ENCODE data around the gene IGF1R.

The IGF1R gene

DNA sequence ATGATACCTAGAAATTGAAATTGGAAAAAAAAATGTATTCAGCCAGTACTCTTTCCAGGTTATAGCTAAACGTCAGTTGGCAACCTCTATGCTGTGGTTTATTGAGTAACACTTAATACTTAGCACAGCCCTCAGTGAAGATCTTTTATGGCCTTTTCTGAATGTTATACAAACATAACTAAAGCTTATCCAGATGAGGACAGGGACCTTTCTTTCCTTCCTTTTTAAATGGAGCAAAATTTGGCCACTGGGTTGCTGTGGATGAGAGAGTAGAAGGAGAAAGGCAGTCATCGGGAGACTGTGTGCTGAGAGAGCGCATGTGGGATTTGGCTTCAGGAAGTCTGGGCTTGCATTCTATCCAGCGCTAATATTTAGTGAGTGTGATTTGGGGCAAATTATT, 36.1 kb downstream of the IGF1R start:
- no peak overlapping the region for H3K4me3 ChIP-seq (ENCODE audit: low read depth in 1 of 2, low read length in 2 of 2)
- no peaks in the 10 kb centered on the region for H3K27me3 ChIP-seq (ENCODE audit: control insufficient read depth in 1 of 2, insufficient read depth in 2 of 2, low read length in 2 of 2)
- no peaks in the 10 kb centered on the region for H3K36me3 ChIP-seq (ENCODE audit: control insufficient read depth in 1 of 2, insufficient read depth in 2 of 2, low read length in 2 of 2)
- no peaks in the 10 kb centered on the region for H3K9me3 ChIP-seq (ENCODE audit: control insufficient read depth in 1 of 2, low read length in 2 of 2)
- H3K9ac ChIP-seq (ENCODE audit: low read depth in 1 of 2, low read length in 2 of 2) = no peak overlapping the region
- no peak overlapping the region for H3K27ac ChIP-seq (ENCODE audit: low read depth, low read length)
- peaks cover under 1 to 3% of the 10 kb centered on the region in 2 donors for H3K4me1 ChIP-seq (ENCODE audit: control insufficient read depth in 1 of 2, insufficient read depth in 2 of 2, low read length in 2 of 2)

DNA sequence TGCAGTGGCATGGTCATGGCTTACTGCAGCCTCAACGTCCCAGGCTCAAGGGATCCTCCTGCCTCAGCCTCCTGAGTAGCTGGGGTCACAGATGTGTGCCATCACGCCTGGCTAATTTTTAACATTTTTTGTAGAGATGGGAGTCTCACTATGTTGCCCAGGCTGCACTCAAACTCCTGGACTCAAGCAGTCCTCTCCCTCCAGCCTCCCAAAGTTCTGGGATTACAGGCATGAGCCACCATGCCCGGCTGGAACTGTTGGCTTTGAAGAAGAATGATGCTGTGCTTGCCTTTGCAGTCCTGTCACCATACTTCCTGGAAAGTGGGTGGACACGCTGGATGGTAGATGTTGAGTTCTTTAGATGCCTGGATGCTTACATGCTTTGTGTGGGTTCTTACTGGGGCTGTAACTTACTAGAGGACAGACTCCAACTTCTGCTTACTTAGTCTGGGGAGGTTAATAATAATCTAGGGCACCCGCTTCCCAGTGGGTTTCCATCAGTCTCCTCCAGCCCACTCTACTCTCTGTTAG, 36.7 kb downstream of the IGF1R start:
- Histone ChIP-seq H3K36me3 (ENCODE audit: control insufficient read depth in 1 of 2, insufficient read depth in 2 of 2, low read length in 2 of 2) (no peaks in the 10 kb centered on the region), H3K4me1 (ENCODE audit: control insufficient read depth in 1 of 2, insufficient read depth in 2 of 2, low read length in 2 of 2) (peaks cover 3% of the 10 kb centered on the region in 2 donors), H3K9ac (ENCODE audit: low read depth in 1 of 2, low read length in 2 of 2) (no peak overlapping the region), H3K9me3 (ENCODE audit: control insufficient read depth in 1 of 2, low read length in 2 of 2) (no peaks in the 10 kb centered on the region), H3K27ac (ENCODE audit: low read depth, low read length) (no peak overlapping the region), H3K4me3 (ENCODE audit: low read depth in 1 of 2, low read length in 2 of 2) (no peak overlapping the region), H3K27me3 (ENCODE audit: control insufficient read depth in 1 of 2, insufficient read depth in 2 of 2, low read length in 2 of 2) (no peaks in the 10 kb centered on the region)

DNA sequence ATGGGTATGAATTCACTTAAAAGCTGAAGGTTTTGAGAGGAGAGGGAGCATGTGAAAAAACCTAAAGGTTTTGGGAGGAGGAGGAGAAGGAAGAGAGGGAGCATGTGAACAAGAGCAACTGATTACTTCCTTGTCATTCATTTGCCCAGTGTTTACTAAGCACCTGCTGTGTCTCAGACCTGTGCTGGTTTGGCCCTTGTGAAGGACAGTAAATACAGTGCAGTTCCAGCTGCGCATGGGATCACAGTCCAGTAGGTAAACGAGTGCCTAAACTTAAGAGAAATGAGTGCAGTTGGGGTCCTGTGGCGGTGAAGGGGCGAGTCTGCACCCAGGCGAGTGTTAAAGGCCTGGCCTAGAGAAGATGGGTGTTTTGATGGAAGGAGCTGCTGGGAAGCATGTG, 38.6 kb downstream of the IGF1R start:
- Histone ChIP-seq H3K4me1 (ENCODE audit: control insufficient read depth in 1 of 2, insufficient read depth in 2 of 2, low read length in 2 of 2) (peaks cover 3% of the 10 kb centered on the region in 2 donors), H3K9ac (ENCODE audit: low read depth in 1 of 2, low read length in 2 of 2) (no peak overlapping the region), H3K27ac (ENCODE audit: low read depth, low read length) (no peak overlapping the region)

DNA sequence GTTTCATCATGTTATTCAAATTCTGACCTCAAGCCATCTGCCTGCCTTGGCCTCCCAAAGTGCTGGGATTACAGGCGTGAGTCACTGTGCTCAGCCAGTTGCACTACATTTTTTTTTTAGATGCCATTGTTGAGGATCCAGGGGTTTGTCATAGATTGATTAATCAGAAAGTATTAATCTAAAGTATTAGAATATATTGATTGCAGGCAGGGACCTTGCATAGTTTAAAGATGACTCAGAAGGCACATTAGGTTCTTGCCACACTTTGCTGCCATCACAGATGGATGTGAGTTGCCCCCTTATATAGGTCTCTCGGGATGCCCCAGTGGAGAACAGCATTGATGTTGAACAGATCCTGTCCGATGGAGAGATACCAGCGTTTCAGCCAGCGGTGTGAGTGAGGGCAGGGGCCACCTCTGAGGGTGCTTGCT, 41.1 kb downstream of the IGF1R start:
- H3K4me1 ChIP-seq (ENCODE audit: control insufficient read depth in 1 of 2, insufficient read depth in 2 of 2, low read length in 2 of 2) = peaks cover 3% of the 10 kb centered on the region in 2 donors
- H3K9me3 ChIP-seq (ENCODE audit: control insufficient read depth in 1 of 2, low read length in 2 of 2) = no peaks in the 10 kb centered on the region
- H3K36me3 ChIP-seq (ENCODE audit: control insufficient read depth in 1 of 2, insufficient read depth in 2 of 2, low read length in 2 of 2) = no peaks in the 10 kb centered on the region
- H3K9ac ChIP-seq (ENCODE audit: low read depth in 1 of 2, low read length in 2 of 2) = no peak overlapping the region
- no peak overlapping the region for H3K4me3 ChIP-seq (ENCODE audit: low read depth in 1 of 2, low read length in 2 of 2)
- H3K27ac ChIP-seq (ENCODE audit: low read depth, low read length) = no peak overlapping the region
- H3K27me3 ChIP-seq (ENCODE audit: control insufficient read depth in 1 of 2, insufficient read depth in 2 of 2, low read length in 2 of 2) = no peaks in the 10 kb centered on the region

More for the DNA sequence above, 38.6 kb downstream of the IGF1R start:
- Histone ChIP-seq H3K36me3 (ENCODE audit: control insufficient read depth in 1 of 2, insufficient read depth in 2 of 2, low read length in 2 of 2) (no peaks in the 10 kb centered on the region), H3K27me3 (ENCODE audit: control insufficient read depth in 1 of 2, insufficient read depth in 2 of 2, low read length in 2 of 2) (no peaks in the 10 kb centered on the region), H3K4me3 (ENCODE audit: low read depth in 1 of 2, low read length in 2 of 2) (no peak overlapping the region), H3K9me3 (ENCODE audit: control insufficient read depth in 1 of 2, low read length in 2 of 2) (no peaks in the 10 kb centered on the region)

DNA sequence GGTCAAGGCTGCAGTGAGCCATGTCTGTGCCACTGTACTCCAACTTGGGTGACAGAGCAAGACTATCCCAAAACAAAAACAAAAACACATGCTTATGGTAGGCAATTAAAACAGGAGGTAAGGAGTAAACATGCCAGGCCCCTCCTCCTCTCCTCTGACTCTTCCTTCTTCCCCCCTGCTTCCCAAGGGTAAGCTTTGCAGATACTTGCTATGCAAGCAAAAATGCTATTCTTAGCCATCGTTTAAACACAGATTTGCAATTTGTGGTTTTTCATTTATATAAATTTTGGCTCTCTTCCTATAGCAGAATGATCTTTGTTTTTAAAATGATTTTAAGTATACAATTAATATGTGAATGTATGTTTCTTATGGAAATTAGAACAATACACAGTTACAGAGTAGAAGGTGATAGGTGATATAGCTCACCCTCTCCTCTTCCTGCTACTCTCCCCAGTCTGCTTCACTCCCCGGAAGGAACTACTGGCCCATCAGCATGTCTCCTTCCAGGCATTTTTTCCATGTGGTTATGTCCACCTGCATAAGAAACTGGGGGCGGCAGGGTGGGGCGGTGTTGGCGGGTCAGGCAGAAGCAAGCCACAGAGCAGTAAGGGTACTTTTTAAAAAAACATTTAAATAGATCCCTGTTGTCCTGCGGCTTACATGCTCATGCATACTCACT, 42.1 kb downstream of the IGF1R start:
- Histone ChIP-seq H3K9me3 (ENCODE audit: control insufficient read depth in 1 of 2, low read length in 2 of 2) (no peaks in the 10 kb centered on the region), H3K36me3 (ENCODE audit: control insufficient read depth in 1 of 2, insufficient read depth in 2 of 2, low read length in 2 of 2) (no peaks in the 10 kb centered on the region), H3K27me3 (ENCODE audit: control insufficient read depth in 1 of 2, insufficient read depth in 2 of 2, low read length in 2 of 2) (no peaks in the 10 kb centered on the region), H3K9ac (ENCODE audit: low read depth in 1 of 2, low read length in 2 of 2) (no peak overlapping the region), H3K4me1 (ENCODE audit: control insufficient read depth in 1 of 2, insufficient read depth in 2 of 2, low read length in 2 of 2) (peaks cover 0 to 3% of the 10 kb centered on the region in 2 donors), H3K27ac (ENCODE audit: low read depth, low read length) (no peak overlapping the region), H3K4me3 (ENCODE audit: low read depth in 1 of 2, low read length in 2 of 2) (no peak overlapping the region)

DNA sequence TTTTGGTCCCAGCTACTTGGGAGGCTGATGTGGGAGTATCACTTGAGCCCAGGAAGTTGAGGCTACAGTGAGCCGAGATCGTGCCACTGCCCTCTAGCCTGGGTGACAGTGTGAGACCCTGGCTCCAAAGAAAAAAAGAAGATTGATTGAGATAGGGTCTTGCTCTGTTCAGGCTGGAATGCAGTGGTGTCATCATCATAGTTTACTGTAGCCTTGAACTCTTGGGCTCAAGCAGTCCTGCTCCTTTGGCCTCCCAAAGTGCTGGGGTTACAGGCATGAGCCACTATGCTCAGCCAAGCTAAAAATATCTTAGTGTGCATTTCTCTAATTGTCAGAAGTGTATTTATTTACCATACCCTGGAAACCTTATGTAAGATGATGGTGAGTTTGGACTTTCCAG, 43.9 kb downstream of the IGF1R start:
- H3K4me1 ChIP-seq (ENCODE audit: control insufficient read depth in 1 of 2, insufficient read depth in 2 of 2, low read length in 2 of 2) = peaks cover 0 to 3% of the 10 kb centered on the region in 2 donors
- H3K9ac ChIP-seq (ENCODE audit: low read depth in 1 of 2, low read length in 2 of 2) = no peak overlapping the region
- no peaks in the 10 kb centered on the region for H3K36me3 ChIP-seq (ENCODE audit: control insufficient read depth in 1 of 2, insufficient read depth in 2 of 2, low read length in 2 of 2)
- no peaks in the 10 kb centered on the region for H3K27me3 ChIP-seq (ENCODE audit: control insufficient read depth in 1 of 2, insufficient read depth in 2 of 2, low read length in 2 of 2)
- H3K9me3 ChIP-seq (ENCODE audit: control insufficient read depth in 1 of 2, low read length in 2 of 2) = no peaks in the 10 kb centered on the region
- no peak overlapping the region for H3K27ac ChIP-seq (ENCODE audit: low read depth, low read length)
- H3K4me3 ChIP-seq (ENCODE audit: low read depth in 1 of 2, low read length in 2 of 2) = no peak overlapping the region

DNA sequence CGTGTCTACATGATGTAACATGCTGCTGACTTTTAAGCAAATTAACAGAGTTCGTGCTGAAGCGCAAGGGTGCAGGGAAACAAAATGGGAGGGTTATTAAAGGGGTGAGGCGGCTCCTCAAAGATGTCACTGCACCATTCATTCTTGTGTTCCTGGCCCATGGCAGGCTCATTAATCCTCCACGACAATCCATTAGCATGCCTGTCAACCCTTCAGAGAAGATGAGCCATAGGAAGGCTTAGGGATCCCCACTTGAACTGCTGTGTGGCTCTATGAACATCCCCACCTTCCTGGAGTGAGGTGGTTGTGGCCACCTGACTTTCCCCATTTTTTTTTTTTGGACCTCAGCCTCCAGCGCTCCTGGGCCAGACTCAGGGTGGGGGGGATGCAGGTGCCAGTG, 45.8 kb downstream of the IGF1R start:
- H3K9me3 ChIP-seq (ENCODE audit: control insufficient read depth in 1 of 2, low read length in 2 of 2) = no peaks in the 10 kb centered on the region
- no peak overlapping the region for H3K4me3 ChIP-seq (ENCODE audit: low read depth in 1 of 2, low read length in 2 of 2)
- no peak overlapping the region for H3K9ac ChIP-seq (ENCODE audit: low read depth in 1 of 2, low read length in 2 of 2)
- H3K27me3 ChIP-seq (ENCODE audit: control insufficient read depth in 1 of 2, insufficient read depth in 2 of 2, low read length in 2 of 2) = no peaks in the 10 kb centered on the region
- no peak overlapping the region for H3K27ac ChIP-seq (ENCODE audit: low read depth, low read length)
- no peaks in the 10 kb centered on the region for H3K36me3 ChIP-seq (ENCODE audit: control insufficient read depth in 1 of 2, insufficient read depth in 2 of 2, low read length in 2 of 2)
- peaks cover 3 to 12% of the 10 kb centered on the region in 2 donors for H3K4me1 ChIP-seq (ENCODE audit: control insufficient read depth in 1 of 2, insufficient read depth in 2 of 2, low read length in 2 of 2)

DNA sequence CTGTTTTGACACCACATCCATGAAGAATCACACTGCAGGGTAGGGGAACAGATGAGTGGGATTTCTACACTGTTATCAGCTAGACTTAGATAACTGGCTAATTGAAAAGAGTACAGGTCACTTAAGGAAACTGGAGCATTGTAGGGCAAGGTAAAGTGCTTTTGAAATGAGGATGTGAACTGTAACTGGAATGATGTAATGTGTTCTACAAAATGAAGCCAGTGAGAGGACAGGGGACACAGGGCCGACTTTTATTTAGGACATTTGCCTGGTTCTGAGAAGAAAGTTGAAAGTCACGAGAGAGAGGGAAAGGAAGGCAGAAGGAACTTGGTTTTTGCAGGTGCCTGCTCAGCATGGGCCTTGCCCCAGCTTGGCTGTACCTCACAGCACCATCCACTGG, 50.5 kb downstream of the IGF1R start:
- H3K9ac ChIP-seq (ENCODE audit: low read depth in 1 of 2, low read length in 2 of 2) = no peak overlapping the region
- H3K4me1 ChIP-seq (ENCODE audit: control insufficient read depth in 1 of 2, insufficient read depth in 2 of 2, low read length in 2 of 2) = peaks cover 12 to 24% of the 10 kb centered on the region in 2 donors
- H3K36me3 ChIP-seq (ENCODE audit: control insufficient read depth in 1 of 2, insufficient read depth in 2 of 2, low read length in 2 of 2) = no peaks in the 10 kb centered on the region
- no peaks in the 10 kb centered on the region for H3K9me3 ChIP-seq (ENCODE audit: control insufficient read depth in 1 of 2, low read length in 2 of 2)
- H3K27ac ChIP-seq (ENCODE audit: low read depth, low read length) = no peak overlapping the region
- no peak overlapping the region for H3K4me3 ChIP-seq (ENCODE audit: low read depth in 1 of 2, low read length in 2 of 2)
- no peaks in the 10 kb centered on the region for H3K27me3 ChIP-seq (ENCODE audit: control insufficient read depth in 1 of 2, insufficient read depth in 2 of 2, low read length in 2 of 2)

DNA sequence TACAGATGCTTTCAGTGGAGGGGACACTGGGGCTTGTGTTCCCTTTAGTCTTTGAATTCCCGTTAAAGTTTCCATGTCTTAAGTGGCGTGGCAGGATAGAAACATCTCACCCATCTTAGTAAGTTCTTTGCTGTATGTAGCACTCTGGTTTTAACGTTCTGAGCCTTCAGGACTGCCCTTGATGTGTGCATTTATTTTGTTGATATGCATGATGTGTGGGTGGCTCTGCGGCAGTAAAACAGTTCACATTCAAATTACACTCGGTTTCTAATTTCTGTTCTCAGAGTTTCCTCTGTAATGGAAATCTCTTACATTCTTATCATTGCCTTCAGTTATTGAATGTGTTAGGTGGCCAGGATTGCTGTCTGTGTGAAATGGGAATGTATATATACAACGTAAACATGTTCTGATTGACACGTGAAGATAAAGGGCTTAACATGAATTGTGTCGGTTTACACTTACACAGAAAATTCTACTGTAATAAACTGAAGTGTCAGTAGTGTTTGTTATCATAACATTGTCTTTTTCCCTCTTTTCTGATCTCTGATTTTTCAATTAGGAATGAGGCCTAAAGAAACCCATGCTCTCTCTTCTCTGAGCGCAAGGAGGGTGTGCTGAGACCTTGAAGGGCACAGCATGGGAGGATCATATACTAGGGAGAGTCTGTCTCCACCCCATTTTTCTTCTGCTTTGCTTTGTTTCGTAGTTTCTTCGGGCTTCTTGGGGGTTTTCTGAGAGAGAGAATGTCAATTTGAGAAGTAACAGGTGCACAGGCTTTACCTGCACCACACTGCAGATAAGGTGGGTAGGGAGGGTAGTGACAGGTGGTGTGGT, 51.5 kb downstream of the IGF1R start:
- H3K27me3 ChIP-seq (ENCODE audit: control insufficient read depth in 1 of 2, insufficient read depth in 2 of 2, low read length in 2 of 2) = no peaks in the 10 kb centered on the region
- no peaks in the 10 kb centered on the region for H3K9me3 ChIP-seq (ENCODE audit: control insufficient read depth in 1 of 2, low read length in 2 of 2)
- H3K4me1 ChIP-seq (ENCODE audit: control insufficient read depth in 1 of 2, insufficient read depth in 2 of 2, low read length in 2 of 2) = peaks cover 12 to 24% of the 10 kb centered on the region in 2 donors
- no peak overlapping the region for H3K27ac ChIP-seq (ENCODE audit: low read depth, low read length)
- no peak overlapping the region for H3K9ac ChIP-seq (ENCODE audit: low read depth in 1 of 2, low read length in 2 of 2)
- no peaks in the 10 kb centered on the region for H3K36me3 ChIP-seq (ENCODE audit: control insufficient read depth in 1 of 2, insufficient read depth in 2 of 2, low read length in 2 of 2)
- H3K4me3 ChIP-seq (ENCODE audit: low read depth in 1 of 2, low read length in 2 of 2) = peak overlapping the region in 1 of 2 donors; percentile 6

DNA sequence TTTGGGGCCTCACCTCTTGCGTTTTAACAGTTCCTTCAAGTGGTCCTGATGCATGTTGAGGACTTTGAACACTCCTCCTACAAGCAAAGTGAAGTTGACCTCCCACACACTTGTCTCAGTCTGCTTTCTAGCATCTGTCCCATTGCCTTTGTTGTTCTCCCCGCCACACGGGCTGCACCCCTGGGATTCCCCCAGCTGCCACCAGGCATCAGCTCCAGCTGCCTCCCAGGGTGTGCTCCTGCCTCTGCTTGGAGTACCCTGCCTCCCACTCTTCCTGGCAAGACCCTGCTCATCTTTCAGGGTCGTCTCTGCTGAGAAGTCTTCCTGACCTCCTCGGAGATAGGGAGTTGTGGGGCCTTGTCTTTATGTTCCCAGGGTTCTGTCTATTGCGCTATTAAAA, 52.2 kb downstream of the IGF1R start:
- no peak overlapping the region for H3K4me3 ChIP-seq (ENCODE audit: low read depth in 1 of 2, low read length in 2 of 2)
- H3K36me3 ChIP-seq (ENCODE audit: control insufficient read depth in 1 of 2, insufficient read depth in 2 of 2, low read length in 2 of 2) = no peaks in the 10 kb centered on the region
- no peak overlapping the region for H3K27ac ChIP-seq (ENCODE audit: low read depth, low read length)
- no peak overlapping the region for H3K9ac ChIP-seq (ENCODE audit: low read depth in 1 of 2, low read length in 2 of 2)
- no peaks in the 10 kb centered on the region for H3K27me3 ChIP-seq (ENCODE audit: control insufficient read depth in 1 of 2, insufficient read depth in 2 of 2, low read length in 2 of 2)
- H3K4me1 ChIP-seq (ENCODE audit: control insufficient read depth in 1 of 2, insufficient read depth in 2 of 2, low read length in 2 of 2) = peaks cover 12 to 24% of the 10 kb centered on the region in 2 donors
- no peaks in the 10 kb centered on the region for H3K9me3 ChIP-seq (ENCODE audit: control insufficient read depth in 1 of 2, low read length in 2 of 2)
